Measurements from ENCODE around the gene FN3K.

GRCh38 chr17:82716203-82717010, 19.0 kb upstream of the FN3K start, which contains the start of gene FN3KRP:
- TF ChIP-seq POLR2A (IDR thresholded peaks at IDR 0.05), result peak; percentile 49
- TF ChIP-seq, protein P1, sequence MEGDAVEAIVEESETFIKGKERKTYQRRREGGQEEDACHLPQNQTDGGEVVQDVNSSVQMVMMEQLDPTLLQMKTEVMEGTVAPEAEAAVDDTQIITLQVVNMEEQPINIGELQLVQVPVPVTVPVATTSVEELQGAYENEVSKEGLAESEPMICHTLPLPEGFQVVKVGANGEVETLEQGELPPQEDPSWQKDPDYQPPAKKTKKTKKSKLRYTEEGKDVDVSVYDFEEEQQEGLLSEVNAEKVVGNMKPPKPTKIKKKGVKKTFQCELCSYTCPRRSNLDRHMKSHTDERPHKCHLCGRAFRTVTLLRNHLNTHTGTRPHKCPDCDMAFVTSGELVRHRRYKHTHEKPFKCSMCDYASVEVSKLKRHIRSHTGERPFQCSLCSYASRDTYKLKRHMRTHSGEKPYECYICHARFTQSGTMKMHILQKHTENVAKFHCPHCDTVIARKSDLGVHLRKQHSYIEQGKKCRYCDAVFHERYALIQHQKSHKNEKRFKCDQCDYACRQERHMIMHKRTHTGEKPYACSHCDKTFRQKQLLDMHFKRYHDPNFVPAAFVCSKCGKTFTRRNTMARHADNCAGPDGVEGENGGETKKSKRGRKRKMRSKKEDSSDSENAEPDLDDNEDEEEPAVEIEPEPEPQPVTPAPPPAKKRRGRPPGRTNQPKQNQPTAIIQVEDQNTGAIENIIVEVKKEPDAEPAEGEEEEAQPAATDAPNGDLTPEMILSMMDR (IDR thresholded peaks at IDR 0.05), result no peak
